ENCODE data around the gene CLDN22. TPM values are rescaled to one million over a fixed set of nuclear protein-coding genes. Genes with fewer than 3 reads are reported as not detected.
A peak's percentile ranks its signal among the peaks of the same experiment; 100 is the strongest.

CLDN22 gene
- total and polyA plus RNA-seq, 10 of the 15 experiments (the other 5 are each of a cell fraction or from before 2014, with no cell fraction given), result not detected

GRCh38 chr4:183321079-183321478 lies 1.0 kb upstream of the CLDN22 start:
- Histone ChIP-seq H3K9ac (ENCODE audit: control insufficient read depth, insufficient read depth, low read length) (no peak overlapping the region), H3K27me3 (replicated peaks in 1 of 2; ENCODE audit: control insufficient read depth in 2 of 2, insufficient read depth in 2 of 2, low read length in 1 of 2) (no peaks in the 10 kb centered on the region), H3K4me1 (ENCODE audit: control insufficient read depth, insufficient read depth, low read length) (no peaks in the 10 kb centered on the region), H3K4me2 (ENCODE audit: control insufficient read depth, insufficient read depth) (no peak overlapping the region), H2AFZ (ENCODE audit: control insufficient read depth, low read depth, low read length) (no peak overlapping the region), H3K4me3 (no peak overlapping the region), H4K20me1 (ENCODE audit: control insufficient read depth, insufficient read depth) (no peaks in the 10 kb centered on the region), H3K79me2 (ENCODE audit: control insufficient read depth, insufficient read depth, low read length) (no peaks in the 10 kb centered on the region), H3K9me3 (replicated peaks; ENCODE audit: control insufficient read depth, insufficient read depth, low read length) (no peaks in the 10 kb centered on the region; the same call in 2 of the 3 replicates), H3K36me3 (ENCODE audit: control insufficient read depth in 2 of 2, insufficient read depth in 2 of 2, low read length in 1 of 2) (no peaks in the 10 kb centered on the region), H3K27ac (ENCODE audit: control insufficient read depth, insufficient read depth) (no peak overlapping the region)
- ChIA-PET POLR2A (no interaction called here), CTCF (no interaction called here), SMC1A (ENCODE audit: uncharacterized antibody, unreplicated experiment) (interaction anchor here (0.8 kb wide), 1 partner anchor 34 kb away, joined by 4 read pairs; no protein-coding TSS in a partner anchor), RAD21 (ENCODE audit: unreplicated experiment) (no interaction called here)
- ATAC-seq (peak; percentile 59), DNase-seq (ENCODE audit: low read depth, low spot score) (no peak), FAIRE-seq (no peak)
- intact Hi-C loops (cut with micrococcal nuclease; ENCODE audit: unreplicated experiment) (no loop called here), in situ Hi-C loops (cut with MboI) (no loop called here)
- WGBS (ENCODE audit: insufficient coverage, insufficient replicate concordance, low lambda C conversion rate, missing lambda C conversion rate), result 48% methylated on average over 2 of the region's 2 CpGs
- no TSS peak for BruUV-seq (replicated peaks)
- TF ChIP-seq RB1 (IDR thresholded peaks at IDR 0.05; ENCODE audit: borderline replicate concordance) (no peak), BACH1 (IDR thresholded peaks at IDR 0.05; ENCODE audit: borderline replicate concordance) (no peak), RBBP5 (conservative IDR thresholded peaks at IDR 0.05) (no peak), SUPT20H (IDR thresholded peaks at IDR 0.05; ENCODE audit: borderline replicate concordance, control insufficient read depth, low read depth, low read length) (no peak), USF1 (IDR thresholded peaks at IDR 0.05; ENCODE audit: borderline replicate concordance, extremely low read length, insufficient read depth, low read depth, low read length) (no peak), NFXL1 (IDR thresholded peaks at IDR 0.05; ENCODE audit: borderline replicate concordance) (no peak), E2F4 (IDR thresholded peaks at IDR 0.05; ENCODE audit: low read depth, low read length) (no peak), RAD51 (IDR thresholded peaks at IDR 0.05) (no peak), ZBTB33 (IDR thresholded peaks at IDR 0.05) (no peak), HDAC6 (IDR thresholded peaks at IDR 0.05; ENCODE audit: unreplicated experiment) (no peak), POLR2A (IDR thresholded peaks at IDR 0.05; ENCODE audit: low read depth, low read length) (no peak), CEBPZ (IDR thresholded peaks at IDR 0.05; ENCODE audit: low read depth, low read length) (no peak), BCL11A (IDR thresholded peaks at IDR 0.05; ENCODE audit: low read depth, low read length) (no peak), FOS (IDR thresholded peaks at IDR 0.05; ENCODE audit: borderline replicate concordance, extremely low read depth, insufficient read length) (no peak), YBX1 (IDR thresholded peaks at IDR 0.05) (no peak), EZH2 (IDR thresholded peaks at IDR 0.05; ENCODE audit: borderline replicate concordance, control insufficient read depth, low read depth, low read length) (no peak), NKRF (conservative IDR thresholded peaks at IDR 0.05) (no peak)

All from GM12878 (cell line).